H1 (cell line): ENCODE data around the gene OGDHL. TPM values are rescaled to one million over a fixed set of nuclear protein-coding genes. Genes with fewer than 3 reads are reported as not detected.

Experiments
- CTCF ChIA-PET: fragments of 300-600 bp; sonication (Branson Sonifier 250); formaldehyde crosslinking; loops from one replicate; lab custom pipeline; 2021; ENCODE audit not compliant: partially characterized antibody; lab: Charles Lee
- POLR2A ChIA-PET: fragments of 300-600 bp; sonication (Branson Sonifier 250); formaldehyde crosslinking; loops from one replicate; lab custom pipeline; 2021; ENCODE audit warnings: inconsistent platforms; ENCODE audit not compliant: partially characterized antibody; lab: Charles Lee
- DNase-seq, 2 experiments: peaks; one replicate each; pipeline versions ENCODE4 v3.0.0 to v3.0.0-alpha.2; 2010 to 2022; ENCODE audit warnings: low spot score in 2 of 2, low read depth in 1 of 2, mixed read lengths in 1 of 2
- FAIRE-seq: peaks from 2 replicates; lab custom pipeline; 2011; peaks lifted over from hg19 to GRCh38; lab: Jason Lieb, UNC
- H2AFZ ChIP-seq: 2 replicates; pipeline ENCODE4 v1.8.1; 2012; ENCODE audit warnings: low read length, inconsistent platforms
- H2AK5ac ChIP-seq: 2 replicates; pipeline ENCODE4 v1.6.1; 2013; ENCODE audit warnings: low read depth, low read length
- H2BK120ac ChIP-seq: replicated peaks from 2 replicates; pipeline ENCODE3; 2013; ENCODE audit warnings: low read depth, low read length, inconsistent platforms
- H2BK12ac ChIP-seq: 2 replicates; pipeline ENCODE4 v1.6.1; 2013; ENCODE audit warnings: low read depth, low read length
- H2BK15ac ChIP-seq: 2 replicates; pipeline ENCODE4 v1.6.1; 2013; ENCODE audit warnings: low read length
- H2BK20ac ChIP-seq: 2 replicates; pipeline ENCODE4 v1.6.1; 2013; ENCODE audit warnings: low read length
- H2BK5ac ChIP-seq: 2 replicates; pipeline ENCODE4 v1.6.1; 2013; ENCODE audit warnings: low read depth, low read length
- H3K14ac ChIP-seq: 2 replicates; pipeline ENCODE4 v1.6.1; 2013; ENCODE audit warnings: inconsistent platforms; ENCODE audit not compliant: insufficient read length
- H3K18ac ChIP-seq: 2 replicates; pipeline ENCODE4 v1.6.1; 2013; ENCODE audit warnings: low read length; ENCODE audit errors: extremely low read depth
- H3K23ac ChIP-seq: 2 replicates; pipeline ENCODE4 v1.6.1; 2013; ENCODE audit warnings: inconsistent platforms; ENCODE audit not compliant: insufficient read length
- H3K23me2 ChIP-seq: 2 replicates; pipeline ENCODE4 v1.6.1; 2013; ENCODE audit warnings: low read depth, low read length
- H3K27ac ChIP-seq: 2 replicates; pipeline ENCODE4 v1.6.1; 2011; ENCODE audit warnings: low read depth, low read length, inconsistent platforms
- H3K27me3 ChIP-seq, 4 experiments: replicated peaks in 1 of 4; 1 replicate in 1 of 4; 2 replicates in 3 of 4; pipeline versions ENCODE4 v1.6.1 to v1.8.1; 2011 to 2013; ENCODE audit warnings: low read length in 3 of 4, mild to moderate bottlenecking in 3 of 4, inconsistent platforms in 2 of 4, mixed read lengths in 2 of 4, moderate library complexity in 1 of 4; ENCODE audit not compliant: control insufficient read depth in 3 of 4, insufficient read depth in 3 of 4; ENCODE audit errors: extremely low read depth in 1 of 4
- H3K36me3 ChIP-seq, 4 experiments: 2 replicates each; pipeline versions ENCODE4 v1.6.1 to v1.8.1; 2011 to 2013; ENCODE audit warnings: mild to moderate bottlenecking in 4 of 4, low read length in 3 of 4, moderate library complexity in 2 of 4, control low read depth in 1 of 4, inconsistent platforms in 1 of 4; ENCODE audit not compliant: insufficient read depth in 4 of 4, control insufficient read depth in 2 of 4
- H3K4ac ChIP-seq: replicated peaks from 2 replicates; pipeline ENCODE3; 2013; ENCODE audit warnings: low read length, low read depth, mixed read lengths, inconsistent platforms; ENCODE audit not compliant: insufficient read length
- H3K4me1 ChIP-seq, 4 experiments: replicated peaks in 1 of 4; 1 replicate in 1 of 4; 2 replicates in 3 of 4; pipeline versions ENCODE4 v1.6.1 to v1.8.1; 2011 to 2013; ENCODE audit warnings: low read length in 3 of 4, inconsistent platforms in 2 of 4, mixed read lengths in 1 of 4; ENCODE audit not compliant: insufficient read depth in 4 of 4, control insufficient read depth in 3 of 4
- H3K4me2 ChIP-seq, 2 experiments: 2 replicates each; pipeline versions ENCODE4 v1.6.1 to v1.8.1; 2011 to 2013; ENCODE audit warnings: low read depth in 2 of 2, low read length in 2 of 2, control low read depth in 1 of 2, inconsistent platforms in 1 of 2, mild to moderate bottlenecking in 1 of 2; ENCODE audit not compliant: insufficient read depth in 1 of 2
- H3K4me3 ChIP-seq, 4 experiments: fragments of 200-600, 300-600 bp in 1 of 4; sonication (generic), shearing (Covaris generic), sonication (Bioruptor Twin) in 1 of 4; 2 replicates each; pipeline versions ENCODE4 v1.5.1 to v1.8.1; 2011 to 2016; ENCODE audit warnings: low read length in 4 of 4, low read depth in 3 of 4, control low read depth in 2 of 4, inconsistent platforms in 2 of 4, mild to moderate bottlenecking in 2 of 4, mixed read lengths in 1 of 4, moderate library complexity in 1 of 4; ENCODE audit not compliant: insufficient read depth in 2 of 4; ENCODE audit errors: extremely low read depth in 1 of 4
- H3K56ac ChIP-seq: replicated peaks from 2 replicates; pipeline ENCODE3; 2013; ENCODE audit warnings: low read depth, mild to moderate bottlenecking, mixed read lengths, low read length, inconsistent platforms; ENCODE audit not compliant: insufficient read length
- H3K79me1 ChIP-seq: 2 replicates; pipeline ENCODE4 v1.6.1; 2013; ENCODE audit warnings: low read depth, low read length, control low read depth
- H3K79me2 ChIP-seq, 2 experiments: 2 replicates each; pipeline versions ENCODE4 v1.6.1 to v1.8.1; 2012 to 2013; ENCODE audit warnings: low read length in 2 of 2, mild to moderate bottlenecking in 2 of 2, inconsistent platforms in 1 of 2; ENCODE audit not compliant: insufficient read depth in 2 of 2, control insufficient read depth in 1 of 2
- H3K9ac ChIP-seq, 4 experiments: replicated peaks in 1 of 4; 1 replicate in 1 of 4; 2 replicates in 3 of 4; pipeline versions ENCODE4 v1.6.1 to v1.8.1; 2011 to 2013; ENCODE audit warnings: low read depth in 3 of 4, low read length in 3 of 4, control low read depth in 2 of 4, mild to moderate bottlenecking in 2 of 4, moderate library complexity in 2 of 4, inconsistent platforms in 1 of 4; ENCODE audit errors: extremely low read depth in 1 of 4
- H3K9me3 ChIP-seq, 2 experiments: 2 replicates each; pipeline versions ENCODE4 v1.6.1 to v1.8.1; 2012 to 2013; ENCODE audit warnings: mild to moderate bottlenecking in 2 of 2, moderate library complexity in 2 of 2, control low read depth in 1 of 2, inconsistent platforms in 1 of 2, low read depth in 1 of 2, low read length in 1 of 2, mixed read lengths in 1 of 2; ENCODE audit not compliant: insufficient read depth in 2 of 2
- H4K20me1 ChIP-seq, 2 experiments: replicated peaks in 1 of 2; 2 replicates each; pipeline versions ENCODE3 to v1.8.1; 2011 to 2013; ENCODE audit warnings: inconsistent platforms in 2 of 2, low read length in 2 of 2, mild to moderate bottlenecking in 1 of 2; ENCODE audit not compliant: insufficient read depth in 2 of 2, control insufficient read depth in 1 of 2
- H4K5ac ChIP-seq: 2 replicates; pipeline ENCODE4 v1.6.1; 2013; ENCODE audit warnings: low read length, low read depth, mixed read lengths, inconsistent platforms; ENCODE audit not compliant: insufficient read length
- H4K8ac ChIP-seq: 2 replicates; pipeline ENCODE4 v1.8.0; 2013; ENCODE audit warnings: mild to moderate bottlenecking, moderate library complexity, low read length, inconsistent platforms; ENCODE audit not compliant: insufficient read depth; ENCODE audit errors: extremely low read depth
- H4K91ac ChIP-seq: replicated peaks from 2 replicates; pipeline ENCODE3; 2013; ENCODE audit warnings: low read length, mixed read lengths, inconsistent platforms; ENCODE audit not compliant: insufficient read length
- BCL11A ChIP-seq, 2 experiments: IDR thresholded peaks; one replicate each; pipeline ENCODE4 v1.6.1; 2011; ENCODE audit warnings: low read depth in 2 of 2, low read length in 2 of 2, mild to moderate bottlenecking in 2 of 2
- CREB1 ChIP-seq: IDR thresholded peaks from 2 replicates; pipeline ENCODE4 v1.6.1; 2012; ENCODE audit warnings: inconsistent platforms
- EZH2 ChIP-seq: fragments of 200-600 bp; sonication (generic); IDR thresholded peaks from 2 replicates; pipeline ENCODE4 v1.7.1; 2012; ENCODE audit warnings: low read depth, mild to moderate bottlenecking, moderate library complexity, low read length, inconsistent platforms; ENCODE audit not compliant: severe bottlenecking
- KDM1A ChIP-seq: fragments of 200-600, 300-600 bp; sonication (generic); IDR thresholded peaks from 2 replicates; pipeline ENCODE4 v1.7.1; 2016; ENCODE audit warnings: mild to moderate bottlenecking, low read length, borderline replicate concordance
- RAD21 ChIP-seq, 2 experiments: IDR thresholded peaks in 1 of 2; conservative IDR thresholded peaks in 1 of 2; 2 replicates each; pipeline ENCODE4 v1.6.1; 2011; ENCODE audit warnings: low read depth in 2 of 2, low read length in 2 of 2, improper control_type of control experiment in 1 of 2, inconsistent platforms in 1 of 2, mild to moderate bottlenecking in 1 of 2, moderate library complexity in 1 of 2
- RNF2 ChIP-seq: fragments of 200-900, 300-1000 bp; sonication (generic); IDR thresholded peaks from 2 replicates; pipeline ENCODE4 v1.7.1; 2016; ENCODE audit warnings: borderline replicate concordance, low read depth, mild to moderate bottlenecking, antibody characterized with exemption, low read length; ENCODE audit not compliant: poor library complexity, severe bottlenecking; ENCODE audit errors: missing control alignments
- RXRA ChIP-seq: IDR thresholded peaks from 2 replicates; pipeline ENCODE4 v1.6.1; 2011; ENCODE audit warnings: low read depth, mild to moderate bottlenecking, low read length, moderate library complexity; ENCODE audit not compliant: insufficient read depth
- USF2 ChIP-seq: IDR thresholded peaks from 2 replicates; pipeline ENCODE4 v1.6.1; 2011; ENCODE audit warnings: low read length, improper control_type of control experiment
- WGBS, 2 experiments: shearing (Covaris generic) in 1 of 2; methylation state at CpG; one replicate each; pipeline versions ENCODE4 v1.1.6 to v1.1.7; 2013 to 2015; ENCODE audit warnings: low lambda C conversion rate in 2 of 2, mixed read lengths in 2 of 2, inconsistent platforms in 1 of 2, low coverage in 1 of 2, missing lambda C conversion rate in 1 of 2; ENCODE audit not compliant: insufficient replicate concordance in 2 of 2, insufficient coverage in 1 of 2, insufficient read length in 1 of 2; ENCODE audit errors: extremely low coverage in 1 of 2, missing lambda C conversion rate in 1 of 2; 5-methylcytosine and 5-hydroxymethylcytosine counted together
- polyA plus RNA-seq, 7 experiments: library from polyadenylated mRNA; depleted of rRNA in 3 of 7; stranded (reverse) in 5 of 7; unstranded in 2 of 7; fragments of >200 nt in 5 of 7; fragments of 200-250 nt in 2 of 7; gene quantifications; 1 replicate in 5 of 7; 2 replicates in 1 of 7; 4 replicates in 1 of 7; pipeline versions ENCODE4 v1.2.1 to v1.2.3, GENCODE V29; 2011 to 2013; ENCODE audit warnings: missing spikeins in 2 of 7, mixed read lengths in 2 of 7
- total RNA-seq: library from RNA; stranded (reverse); fragmentation: NEBNext Ultra II Directional; extraction: Animal tissue kit (Norgen Biotek cat#: 25700); gene quantifications from 2 replicates; pipeline ENCODE4 v1.2.1, GENCODE V29; 2021

Gene OGDHL
- total and polyA plus RNA-seq, 2 of the 8 experiments (the other 6 are each of a cell fraction or from before 2014, with no cell fraction given): 16.1 to 16.6 TPM

DNA sequence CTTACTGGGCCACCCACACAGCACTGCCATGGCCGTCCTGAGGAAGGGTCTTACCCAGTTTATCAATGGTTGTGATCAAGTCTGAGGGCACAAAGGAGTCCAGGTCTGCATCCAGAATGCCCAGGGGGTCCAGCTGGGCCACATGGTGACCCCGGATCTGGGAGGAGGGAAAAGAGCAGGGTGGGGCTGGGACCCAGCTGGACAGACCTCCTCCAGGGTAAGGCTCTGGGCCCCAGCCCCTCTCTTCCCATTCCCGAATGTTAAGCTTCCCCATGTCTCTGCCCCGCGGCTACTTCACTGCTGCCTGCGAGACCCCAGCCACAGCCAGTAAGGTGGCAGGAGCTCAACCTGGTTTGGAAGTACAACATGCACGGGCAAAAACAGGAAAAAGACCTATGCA, 9.5 kb downstream of the OGDHL start:
- Histone ChIP-seq H3K4me2 (no peak overlapping the region), H3K9ac (no peak overlapping the region), H3K79me2 (no peaks in the 10 kb centered on the region), H3K79me1 (no peaks in the 10 kb centered on the region; the same call in 1 of the 2 replicates), H4K20me1 (peaks cover 0 to 1% of the 10 kb centered on the region in 2 experiments), H3K18ac (no peak overlapping the region), H4K91ac (no peak overlapping the region), H3K27ac (no peak overlapping the region), H3K9me3 (no peaks in the 10 kb centered on the region), H3K27me3 (no peaks in the 10 kb centered on the region), H2BK120ac (no peak overlapping the region), H2BK15ac (no peak overlapping the region), H2BK12ac (no peak overlapping the region), H3K23me2 (no peaks in the 10 kb centered on the region), H3K4me1 (no peaks in the 10 kb centered on the region), H3K4me3 (no peak overlapping the region), H2AFZ (no peak overlapping the region), H4K8ac (no peak overlapping the region), H2BK20ac (no peak overlapping the region), H3K56ac (no peak overlapping the region), H3K14ac (no peak overlapping the region), H2AK5ac (no peak overlapping the region), H4K5ac (no peak overlapping the region), H2BK5ac (no peak overlapping the region), H3K4ac (no peak overlapping the region), H3K23ac (no peak overlapping the region), H3K36me3 (peaks cover 0 to 3% (median 0%) of the 10 kb centered on the region in 4 experiments; a peak in 1 of 8 replicates)
- POLR2A ChIA-PET: interaction anchor here (0.8 to 1.8 kb wide), 2 partner anchors 12 to 686 kb away, joined by 3 to 6 read pairs; no protein-coding TSS in a partner anchor
- 86% methylated on average over 7 of the region's 7 CpGs; no CpG with 5 or more reads in 1 of the 2 experiments for WGBS, 2 experiments
- DNase-seq (no peak), FAIRE-seq (no peak)
- CTCF ChIA-PET: interaction anchor here (0.6 to 1.8 kb wide), 6 partner anchors 11 to 159 kb away, joined by 3 to 6 read pairs (median 4); no protein-coding TSS in a partner anchor
- TF ChIP-seq BCL11A (IDR thresholded peaks at IDR 0.05; ENCODE audit: low read depth in 2 of 2, low read length in 2 of 2) (no peak), RXRA (no peak), CREB1 (no peak), RAD21 (IDR thresholded peaks at IDR 0.05 in 1 of 2, conservative IDR thresholded peaks at IDR 0.05 in 1 of 2; ENCODE audit: low read depth in 2 of 2, low read length in 2 of 2) (no peak), EZH2 (no peak), RNF2 (no peak), KDM1A (no peak), USF2 (no peak)
